ENCODE results near the gene FILIP1. TPM values are rescaled to one million over a fixed set of nuclear protein-coding genes. Genes with fewer than 3 reads are reported as not detected.

FILIP1 gene
- total RNA-seq, 1 donor from 2014 or later: not detected

- no peaks in the 10 kb centered on the region for H3K27me3 Mint-ChIP-seq
- no peak overlapping the region for H3K4me3 Mint-ChIP-seq
- H3K4me1 Mint-ChIP-seq: peaks cover 34% of the 10 kb centered on the region
- H3K27ac Mint-ChIP-seq: no peak overlapping the region
- intact Hi-C loops (cut with micrococcal nuclease): loop anchor here (1.0 to 5.0 kb wide), 6 partner anchors 41 to 1763 kb away; partner anchors contain the start of genes COX7A2, EEF1A1 and SLC17A5
- H3K36me3 Mint-ChIP-seq (ENCODE audit: low read depth): peaks cover 4% of the 10 kb centered on the region
- no peak for DNase-seq
- no peaks in the 10 kb centered on the region for H3K9me3 Mint-ChIP-seq
Observed at GRCh38 chr6:75283907-75284631, 209.5 kb downstream of the FILIP1 start.

GRCh38 chr6:75282706-75283105 is 210.9 kb downstream of the FILIP1 start:
- intact Hi-C loops (cut with micrococcal nuclease): loop anchor here (5.0 kb wide), 2 partner anchors 1630 to 1700 kb away; partner anchors contain the start of gene SLC17A5

GRCh38 chr6:75281653-75282052 is 211.9 kb downstream of the FILIP1 start:
- peaks cover 15% of the 10 kb centered on the region for H3K36me3 Mint-ChIP-seq (ENCODE audit: low read depth)
- H3K27ac Mint-ChIP-seq: peak overlapping the region; percentile 54
- peaks cover 4% of the 10 kb centered on the region for H3K9me3 Mint-ChIP-seq
- H3K4me3 Mint-ChIP-seq: peak overlapping the region; percentile 77
- peaks cover 35% of the 10 kb centered on the region for H3K4me1 Mint-ChIP-seq
- H3K27me3 Mint-ChIP-seq: no peaks in the 10 kb centered on the region
- DNase-seq: no peak
- intact Hi-C loops (cut with micrococcal nuclease): loop anchor here (5.0 kb wide), 2 partner anchors 1629 to 1699 kb away; partner anchors contain the start of gene SLC17A5

More at GRCh38 chr6:75282706-75283105, 210.9 kb downstream of the FILIP1 start:
- Mint-ChIP-seq H3K27me3 (no peaks in the 10 kb centered on the region), H3K27ac (peak overlapping the region; percentile 65), H3K9me3 (no peaks in the 10 kb centered on the region), H3K4me1 (peaks cover 42% of the 10 kb centered on the region), H3K4me3 (peak overlapping the region; percentile 74), H3K36me3 (ENCODE audit: low read depth) (peaks cover 11% of the 10 kb centered on the region)
- DNase-seq: no peak

DNA sequence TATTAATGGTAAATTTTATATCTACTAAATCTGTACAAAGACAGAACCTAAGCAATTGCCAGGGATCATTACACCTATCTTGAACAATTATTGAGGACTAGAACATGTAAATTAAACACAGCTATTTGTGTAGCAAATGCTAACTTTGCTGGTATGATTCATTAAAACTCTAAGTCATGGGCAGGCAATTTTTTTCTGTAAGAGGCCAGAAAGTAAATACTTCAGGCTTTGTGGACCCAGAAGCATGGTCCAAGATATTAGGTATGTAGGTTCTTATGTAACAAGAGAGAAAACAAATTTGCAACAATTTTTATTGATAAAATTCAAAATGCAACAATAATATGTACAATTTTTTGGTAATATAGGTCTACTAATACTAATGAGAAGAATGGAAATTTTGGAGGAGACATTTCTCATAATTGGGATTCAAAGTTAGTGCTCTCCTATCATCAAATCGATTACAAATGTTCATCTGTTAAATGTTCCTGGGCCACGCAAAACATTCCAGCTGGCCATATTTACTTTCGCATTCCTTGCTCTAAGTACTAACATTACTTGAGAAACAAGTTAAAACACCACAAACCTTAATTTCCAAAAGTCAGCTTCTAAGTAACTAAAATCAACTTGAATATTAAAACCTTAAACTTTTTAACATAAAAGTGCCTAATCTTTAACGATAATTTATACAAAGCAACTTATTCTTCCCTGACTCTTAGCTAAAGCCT is 213.3 kb downstream of the FILIP1 start:
- H3K27ac Mint-ChIP-seq: no peak overlapping the region
- DNase-seq: no peak
- H3K9me3 Mint-ChIP-seq: peaks cover 7% of the 10 kb centered on the region
- peaks cover 39% of the 10 kb centered on the region for H3K4me1 Mint-ChIP-seq
- peak overlapping the region; percentile 8 for H3K4me3 Mint-ChIP-seq
- peaks cover 27% of the 10 kb centered on the region for H3K36me3 Mint-ChIP-seq (ENCODE audit: low read depth)
- H3K27me3 Mint-ChIP-seq: no peaks in the 10 kb centered on the region
- intact Hi-C loops (cut with micrococcal nuclease): loop anchor here (5.0 kb wide), 2 partner anchors 1628 to 1698 kb away; partner anchors contain the start of gene SLC17A5

- peaks cover 43% of the 10 kb centered on the region for H3K4me1 Mint-ChIP-seq
- intact Hi-C loops (cut with micrococcal nuclease): no loop called here
- H3K27me3 Mint-ChIP-seq: no peaks in the 10 kb centered on the region
- no peak for DNase-seq
- peaks cover 32% of the 10 kb centered on the region for H3K36me3 Mint-ChIP-seq (ENCODE audit: low read depth)
- H3K9me3 Mint-ChIP-seq: peaks cover 7% of the 10 kb centered on the region
- no peak overlapping the region for H3K4me3 Mint-ChIP-seq
- no peak overlapping the region for H3K27ac Mint-ChIP-seq
Observed at GRCh38 chr6:75279418-75279817, 214.2 kb downstream of the FILIP1 start.

- H3K4me3 Mint-ChIP-seq: peak overlapping the region; percentile 43
- peaks cover 40% of the 10 kb centered on the region for H3K36me3 Mint-ChIP-seq (ENCODE audit: low read depth)
- no peaks in the 10 kb centered on the region for H3K27me3 Mint-ChIP-seq
- H3K9me3 Mint-ChIP-seq: peaks cover 7% of the 10 kb centered on the region
- no peak for DNase-seq
- intact Hi-C loops (cut with micrococcal nuclease): no loop called here
- H3K4me1 Mint-ChIP-seq: peaks cover 45% of the 10 kb centered on the region
- H3K27ac Mint-ChIP-seq: peak overlapping the region; percentile 82
Observed at GRCh38 chr6:75278474-75279077, 215.0 kb downstream of the FILIP1 start.

- Mint-ChIP-seq H3K27ac (peak overlapping the region; percentile 14), H3K4me1 (peaks cover 51% of the 10 kb centered on the region), H3K9me3 (peaks cover 11% of the 10 kb centered on the region), H3K4me3 (no peak overlapping the region), H3K36me3 (ENCODE audit: low read depth) (peaks cover 67% of the 10 kb centered on the region), H3K27me3 (no peaks in the 10 kb centered on the region)
- no peak for DNase-seq
- intact Hi-C loops (cut with micrococcal nuclease): no loop called here
Observed at GRCh38 chr6:75275067-75275466, 218.5 kb downstream of the FILIP1 start.

DNA sequence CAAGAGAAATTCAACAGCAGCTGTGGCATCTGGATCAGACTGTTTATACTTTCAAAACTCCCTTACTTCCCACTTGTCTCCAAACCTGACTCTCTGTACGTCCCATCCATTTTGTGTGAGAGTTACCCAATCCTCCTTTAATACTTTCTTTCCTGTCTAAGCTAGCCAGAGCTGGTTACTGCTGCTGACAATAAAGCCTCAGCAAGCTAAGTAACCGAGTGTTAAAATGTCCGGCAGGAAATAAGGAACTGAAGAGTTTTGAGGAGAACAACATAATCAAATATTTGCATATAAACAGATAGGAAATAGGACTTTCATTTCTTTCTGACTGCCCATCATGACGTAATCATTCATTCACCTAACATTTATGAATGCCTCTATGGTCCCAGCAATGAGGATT is 220.6 kb downstream of the FILIP1 start:
- intact Hi-C loops (cut with micrococcal nuclease): no loop called here
- peak overlapping the region; percentile 45 for H3K27ac Mint-ChIP-seq
- H3K4me1 Mint-ChIP-seq: peaks cover 45% of the 10 kb centered on the region
- DNase-seq: no peak
- peaks cover 11% of the 10 kb centered on the region for H3K9me3 Mint-ChIP-seq
- H3K27me3 Mint-ChIP-seq: no peaks in the 10 kb centered on the region
- peaks cover 63% of the 10 kb centered on the region for H3K36me3 Mint-ChIP-seq (ENCODE audit: low read depth)
- no peak overlapping the region for H3K4me3 Mint-ChIP-seq

- intact Hi-C loops (cut with micrococcal nuclease): no loop called here
- peaks cover 50% of the 10 kb centered on the region for H3K4me1 Mint-ChIP-seq
- peaks cover 63% of the 10 kb centered on the region for H3K36me3 Mint-ChIP-seq (ENCODE audit: low read depth)
- peak overlapping the region; percentile 45 for H3K27ac Mint-ChIP-seq
- no peaks in the 10 kb centered on the region for H3K27me3 Mint-ChIP-seq
- H3K4me3 Mint-ChIP-seq: no peak overlapping the region
- peaks cover 11% of the 10 kb centered on the region for H3K9me3 Mint-ChIP-seq
- no peak for DNase-seq
Observed at GRCh38 chr6:75272145-75272840, 221.3 kb downstream of the FILIP1 start.

DNA sequence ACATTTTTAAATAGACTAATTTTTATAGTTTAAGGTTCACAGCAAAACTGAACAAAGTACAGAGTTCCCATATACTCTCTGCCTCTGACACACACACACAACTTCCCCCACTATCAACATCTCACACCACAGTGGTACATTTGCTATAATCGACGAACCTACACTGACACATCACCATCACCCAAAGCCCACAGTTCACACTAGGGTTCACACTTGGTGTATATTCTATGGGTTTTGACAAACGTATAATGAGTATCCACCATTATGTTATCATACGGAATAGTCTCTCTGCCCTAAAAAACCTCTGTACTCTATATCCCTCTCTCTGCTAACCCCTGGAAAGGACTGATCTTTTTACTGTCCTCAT is 224.6 kb downstream of the FILIP1 start:
- no peak for DNase-seq
- intact Hi-C loops (cut with micrococcal nuclease): loop anchor here (1.0 kb wide), 1 partner anchor 257 kb away; no protein-coding TSS in a partner anchor
- H3K27me3 Mint-ChIP-seq: no peaks in the 10 kb centered on the region
- H3K27ac Mint-ChIP-seq: no peak overlapping the region
- H3K9me3 Mint-ChIP-seq: peaks cover 4% of the 10 kb centered on the region
- H3K4me1 Mint-ChIP-seq: peaks cover 35% of the 10 kb centered on the region
- H3K36me3 Mint-ChIP-seq (ENCODE audit: low read depth): peaks cover 41% of the 10 kb centered on the region
- no peak overlapping the region for H3K4me3 Mint-ChIP-seq

- intact Hi-C loops (cut with micrococcal nuclease): loop anchor here (1.0 kb wide), 1 partner anchor 258 kb away; no protein-coding TSS in a partner anchor
- Mint-ChIP-seq H3K27me3 (no peaks in the 10 kb centered on the region), H3K36me3 (ENCODE audit: low read depth) (peaks cover 39% of the 10 kb centered on the region), H3K4me3 (no peak overlapping the region), H3K9me3 (peaks cover 4% of the 10 kb centered on the region), H3K27ac (peak overlapping the region; percentile 3), H3K4me1 (peaks cover 33% of the 10 kb centered on the region)
- DNase-seq: no peak
Observed at GRCh38 chr6:75268121-75268987, 225.2 kb downstream of the FILIP1 start.

- peaks cover 36% of the 10 kb centered on the region for H3K36me3 Mint-ChIP-seq (ENCODE audit: low read depth)
- H3K4me1 Mint-ChIP-seq: peaks cover 32% of the 10 kb centered on the region
- no peaks in the 10 kb centered on the region for H3K27me3 Mint-ChIP-seq
- intact Hi-C loops (cut with micrococcal nuclease): no loop called here
- no peak overlapping the region for H3K4me3 Mint-ChIP-seq
- H3K27ac Mint-ChIP-seq: peak overlapping the region; percentile 18
- DNase-seq: no peak
- peaks cover 4% of the 10 kb centered on the region for H3K9me3 Mint-ChIP-seq
Observed at GRCh38 chr6:75267461-75267860, 226.1 kb downstream of the FILIP1 start.
